ENCODE data around the gene ADGB.

- TF ChIP-seq CTCF (conservative IDR thresholded peaks at IDR 0.05; ENCODE audit: low read length), result no peak
- TF ChIP-seq EZH2phosphoT487 (IDR thresholded peaks at IDR 0.05; ENCODE audit: borderline replicate concordance, low read depth, low read length), result no peak
Measured at GRCh38 chr6:146594495-146594894, 4.3 kb upstream of the ADGB start.

All from OCI-LY7 (cell line).